ENCODE results near the gene NSMF.

NSMF gene

GRCh38 chr9:137491735-137492432 is 32.8 kb upstream of the NSMF start:
- DNase-seq = no peak

- no peak for DNase-seq
Observed at GRCh38 chr9:137490532-137491186, 31.5 kb upstream of the NSMF start.

- DNase-seq = no peak
Observed at GRCh38 chr9:137488906-137489305, 29.8 kb upstream of the NSMF start.

GRCh38 chr9:137488327-137488653 is 29.2 kb upstream of the NSMF start:
- peak; percentile 95 for DNase-seq

- DNase-seq = peak; percentile 16 to 64
Observed at GRCh38 chr9:137487454-137488326, 28.6 kb upstream of the NSMF start.

- no peak for DNase-seq
Observed at GRCh38 chr9:137486545-137487453, 27.7 kb upstream of the NSMF start.

GRCh38 chr9:137486141-137486490 is 27.0 kb upstream of the NSMF start:
- no peak for DNase-seq

GRCh38 chr9:137485343-137486140 is 26.4 kb upstream of the NSMF start:
- DNase-seq = no peak

GRCh38 chr9:137484551-137485315 is 25.6 kb upstream of the NSMF start:
- DNase-seq = no peak

- DNase-seq = no peak
Observed at GRCh38 chr9:137482094-137482781, 23.1 kb upstream of the NSMF start.

GRCh38 chr9:137480686-137481683 is 21.9 kb upstream of the NSMF start:
- no peak for DNase-seq

GRCh38 chr9:137479892-137480685 is 21.0 kb upstream of the NSMF start:
- peak in 1 of 2 experiments; percentile 58 for DNase-seq

- DNase-seq = peak; percentile 63 to 87
Observed at GRCh38 chr9:137478962-137479861, 20.1 kb upstream of the NSMF start.

GRCh38 chr9:137478613-137478961 is 19.5 kb upstream of the NSMF start:
- DNase-seq = no peak

- DNase-seq = no peak
Observed at GRCh38 chr9:137477778-137478612, 18.9 kb upstream of the NSMF start.

GRCh38 chr9:137476856-137477255 is 17.7 kb upstream of the NSMF start:
- DNase-seq = no peak
